Measurements from ENCODE around the gene CLPSL2.

Gene CLPSL2

DNA sequence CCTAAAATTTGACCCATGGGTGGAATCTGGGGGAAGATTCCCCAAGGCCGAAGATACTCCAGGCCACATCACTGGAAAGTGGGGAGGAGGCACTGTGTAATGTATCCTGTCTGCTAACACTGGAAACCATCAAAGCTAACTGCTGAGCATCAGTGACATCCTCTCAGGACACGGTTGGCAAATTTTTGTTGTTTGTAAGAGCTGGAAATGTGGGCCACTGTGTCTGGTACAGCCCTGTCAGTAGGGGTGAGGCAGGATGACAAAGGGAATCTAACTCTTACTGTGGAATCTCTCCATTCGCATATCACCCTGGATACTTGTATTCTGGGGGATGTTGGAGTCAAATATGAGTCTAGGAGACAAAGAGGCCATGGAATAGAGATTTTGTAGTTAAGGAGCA lies 17.0 kb upstream of the CLPSL2 start:
- TF ChIP-seq POLR2AphosphoS5 (IDR thresholded peaks at IDR 0.05; ENCODE audit: low read depth) (no peak), GABPA (IDR thresholded peaks at IDR 0.05; ENCODE audit: low read depth) (no peak), SPI1 (IDR thresholded peaks at IDR 0.05; ENCODE audit: borderline replicate concordance, low read depth) (no peak)
- TF ChIP-seq, protein P1, sequence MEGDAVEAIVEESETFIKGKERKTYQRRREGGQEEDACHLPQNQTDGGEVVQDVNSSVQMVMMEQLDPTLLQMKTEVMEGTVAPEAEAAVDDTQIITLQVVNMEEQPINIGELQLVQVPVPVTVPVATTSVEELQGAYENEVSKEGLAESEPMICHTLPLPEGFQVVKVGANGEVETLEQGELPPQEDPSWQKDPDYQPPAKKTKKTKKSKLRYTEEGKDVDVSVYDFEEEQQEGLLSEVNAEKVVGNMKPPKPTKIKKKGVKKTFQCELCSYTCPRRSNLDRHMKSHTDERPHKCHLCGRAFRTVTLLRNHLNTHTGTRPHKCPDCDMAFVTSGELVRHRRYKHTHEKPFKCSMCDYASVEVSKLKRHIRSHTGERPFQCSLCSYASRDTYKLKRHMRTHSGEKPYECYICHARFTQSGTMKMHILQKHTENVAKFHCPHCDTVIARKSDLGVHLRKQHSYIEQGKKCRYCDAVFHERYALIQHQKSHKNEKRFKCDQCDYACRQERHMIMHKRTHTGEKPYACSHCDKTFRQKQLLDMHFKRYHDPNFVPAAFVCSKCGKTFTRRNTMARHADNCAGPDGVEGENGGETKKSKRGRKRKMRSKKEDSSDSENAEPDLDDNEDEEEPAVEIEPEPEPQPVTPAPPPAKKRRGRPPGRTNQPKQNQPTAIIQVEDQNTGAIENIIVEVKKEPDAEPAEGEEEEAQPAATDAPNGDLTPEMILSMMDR (IDR thresholded peaks at IDR 0.05; ENCODE audit: insufficient read depth, low read length): no peak
- TF ChIP-seq, protein P2, sequence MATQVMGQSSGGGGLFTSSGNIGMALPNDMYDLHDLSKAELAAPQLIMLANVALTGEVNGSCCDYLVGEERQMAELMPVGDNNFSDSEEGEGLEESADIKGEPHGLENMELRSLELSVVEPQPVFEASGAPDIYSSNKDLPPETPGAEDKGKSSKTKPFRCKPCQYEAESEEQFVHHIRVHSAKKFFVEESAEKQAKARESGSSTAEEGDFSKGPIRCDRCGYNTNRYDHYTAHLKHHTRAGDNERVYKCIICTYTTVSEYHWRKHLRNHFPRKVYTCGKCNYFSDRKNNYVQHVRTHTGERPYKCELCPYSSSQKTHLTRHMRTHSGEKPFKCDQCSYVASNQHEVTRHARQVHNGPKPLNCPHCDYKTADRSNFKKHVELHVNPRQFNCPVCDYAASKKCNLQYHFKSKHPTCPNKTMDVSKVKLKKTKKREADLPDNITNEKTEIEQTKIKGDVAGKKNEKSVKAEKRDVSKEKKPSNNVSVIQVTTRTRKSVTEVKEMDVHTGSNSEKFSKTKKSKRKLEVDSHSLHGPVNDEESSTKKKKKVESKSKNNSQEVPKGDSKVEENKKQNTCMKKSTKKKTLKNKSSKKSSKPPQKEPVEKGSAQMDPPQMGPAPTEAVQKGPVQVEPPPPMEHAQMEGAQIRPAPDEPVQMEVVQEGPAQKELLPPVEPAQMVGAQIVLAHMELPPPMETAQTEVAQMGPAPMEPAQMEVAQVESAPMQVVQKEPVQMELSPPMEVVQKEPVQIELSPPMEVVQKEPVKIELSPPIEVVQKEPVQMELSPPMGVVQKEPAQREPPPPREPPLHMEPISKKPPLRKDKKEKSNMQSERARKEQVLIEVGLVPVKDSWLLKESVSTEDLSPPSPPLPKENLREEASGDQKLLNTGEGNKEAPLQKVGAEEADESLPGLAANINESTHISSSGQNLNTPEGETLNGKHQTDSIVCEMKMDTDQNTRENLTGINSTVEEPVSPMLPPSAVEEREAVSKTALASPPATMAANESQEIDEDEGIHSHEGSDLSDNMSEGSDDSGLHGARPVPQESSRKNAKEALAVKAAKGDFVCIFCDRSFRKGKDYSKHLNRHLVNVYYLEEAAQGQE (IDR thresholded peaks at IDR 0.05; ENCODE audit: insufficient replicate concordance, low read depth): no peak
- DNase-seq (ENCODE audit: low read depth in 1 of 2, low spot score in 1 of 2): no peak
- Histone ChIP-seq H3K27me3 (ENCODE audit: insufficient read depth, poor library complexity, severe bottlenecking) (peaks cover 5% of the 10 kb centered on the region), H3K4me3 (replicated peaks; ENCODE audit: insufficient read depth, low read length) (no peak overlapping the region), H3K27ac (replicated peaks) (no peak overlapping the region)

DNA sequence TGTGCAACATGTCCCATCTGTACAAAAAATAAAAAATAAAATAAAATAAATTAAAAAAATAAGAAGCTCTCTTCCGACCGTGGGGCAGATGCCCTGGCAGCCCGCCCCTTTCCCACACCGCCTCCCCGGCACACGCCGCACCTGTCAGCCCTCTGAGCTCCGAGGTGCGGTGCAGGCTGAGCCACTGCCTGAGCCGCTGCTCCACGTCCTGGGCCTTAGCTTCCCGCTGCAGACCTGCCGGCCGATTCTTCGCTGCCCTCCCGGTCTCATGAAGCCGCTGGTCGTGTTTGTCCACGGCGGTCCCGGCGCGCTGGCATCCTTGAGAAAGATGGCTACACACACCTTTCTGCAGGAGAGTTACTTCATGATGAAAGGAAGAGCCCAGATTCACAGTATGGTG lies 10.7 kb upstream of the CLPSL2 start:
- Histone ChIP-seq H3K27me3 (ENCODE audit: insufficient read depth, poor library complexity, severe bottlenecking) (peaks cover 5% of the 10 kb centered on the region), H3K4me3 (replicated peaks; ENCODE audit: insufficient read depth, low read length) (no peak overlapping the region), H3K27ac (replicated peaks) (no peak overlapping the region)
- TF ChIP-seq POLR2AphosphoS5 (IDR thresholded peaks at IDR 0.05; ENCODE audit: low read depth) (no peak), GABPA (IDR thresholded peaks at IDR 0.05; ENCODE audit: low read depth) (no peak), SPI1 (IDR thresholded peaks at IDR 0.05; ENCODE audit: borderline replicate concordance, low read depth) (no peak)
- TF ChIP-seq, protein P2 (IDR thresholded peaks at IDR 0.05; ENCODE audit: insufficient replicate concordance, low read depth): no peak
- TF ChIP-seq, protein P1 (IDR thresholded peaks at IDR 0.05; ENCODE audit: insufficient read depth, low read length): no peak
- no peak for DNase-seq (ENCODE audit: low read depth in 1 of 2, low spot score in 1 of 2)

DNA sequence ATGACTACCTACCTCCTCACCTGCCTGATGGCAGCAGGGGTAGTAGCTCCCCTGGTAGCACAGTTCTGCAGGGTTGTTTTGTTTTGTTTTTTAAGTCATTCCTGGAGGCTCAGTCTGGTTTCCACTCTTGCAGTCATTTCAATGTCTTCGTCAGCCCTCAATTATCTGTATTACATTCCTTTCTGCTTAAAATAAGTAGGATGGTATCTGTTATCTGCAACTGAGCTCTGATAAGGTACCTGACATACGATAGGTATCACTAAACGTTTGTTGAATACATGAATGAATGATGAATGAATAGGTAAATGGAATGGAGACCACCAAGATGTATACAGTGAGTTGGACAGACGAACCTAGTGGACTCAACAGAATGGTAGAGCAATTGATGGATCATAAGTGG lies 7.2 kb upstream of the CLPSL2 start:
- no peak for DNase-seq (ENCODE audit: low read depth in 1 of 2, low spot score in 1 of 2)
- Histone ChIP-seq H3K4me3 (replicated peaks; ENCODE audit: insufficient read depth, low read length) (no peak overlapping the region), H3K27me3 (ENCODE audit: insufficient read depth, poor library complexity, severe bottlenecking) (no peaks in the 10 kb centered on the region), H3K27ac (replicated peaks) (no peak overlapping the region)
- TF ChIP-seq SPI1 (IDR thresholded peaks at IDR 0.05; ENCODE audit: borderline replicate concordance, low read depth) (no peak), POLR2AphosphoS5 (IDR thresholded peaks at IDR 0.05; ENCODE audit: low read depth) (no peak), GABPA (IDR thresholded peaks at IDR 0.05; ENCODE audit: low read depth) (no peak)
- TF ChIP-seq, protein P1 (IDR thresholded peaks at IDR 0.05; ENCODE audit: insufficient read depth, low read length): no peak
- TF ChIP-seq, protein P2 (IDR thresholded peaks at IDR 0.05; ENCODE audit: insufficient replicate concordance, low read depth): no peak

All from HL-60 (cell line).